A673 (cell line): ENCODE measurements around the gene ZNF385C. TPM values are rescaled to one million over a fixed set of nuclear protein-coding genes. Genes with fewer than 3 reads are reported as not detected.

Experiments
- BruUV-seq: library from RNA; stranded (reverse); fragments of 400-500 nt; replicated peaks from 2 replicates; lab custom pipeline; 2021; lab: Mats Ljungman, UMichigan
- CTCF ChIA-PET: fragments of 300-600 bp; sonication (Branson Sonifier 250); formaldehyde crosslinking; loops from one replicate; lab custom pipeline; 2022; ENCODE audit warnings: antibody characterized with exemption; lab: Charles Lee
- POLR2A ChIA-PET: fragments of 300-600 bp; sonication (Branson Sonifier 250); formaldehyde crosslinking; loops from one replicate; lab custom pipeline; 2022; ENCODE audit warnings: antibody characterized with exemption; ENCODE audit not compliant: low non-redundant PET; lab: Charles Lee
- DNase-seq: peaks from one replicate; pipeline ENCODE4 v3.0.0-alpha.2; 2015; ENCODE audit warnings: low spot score
- H3K27ac ChIP-seq: fragments of 200-600 bp; sonication (generic); 2 replicates; pipeline ENCODE4 v1.5.1; 2016; ENCODE audit warnings: mixed run types, low read depth, mild to moderate bottlenecking, mixed read lengths, antibody characterized with exemption, low read length; ENCODE audit not compliant: poor library complexity, severe bottlenecking
- H3K27me3 ChIP-seq: fragments of 200-600 bp; sonication (generic); replicated peaks from 2 replicates; pipeline ENCODE4 v1.6.1; 2017; ENCODE audit warnings: mixed run types, low read depth, mild to moderate bottlenecking, mixed read lengths, antibody characterized with exemption, low read length; ENCODE audit not compliant: insufficient read depth, poor library complexity
- H3K36me3 ChIP-seq: fragments of 200-600 bp; sonication (generic); 2 replicates; pipeline ENCODE4 v1.6.1; 2016; ENCODE audit warnings: mixed run types, mild to moderate bottlenecking, mixed read lengths, antibody characterized with exemption, low read length; ENCODE audit not compliant: insufficient read depth, poor library complexity, severe bottlenecking
- H3K4me1 ChIP-seq: fragments of 200-600 bp; sonication (generic); 2 replicates; pipeline ENCODE4 v1.6.1; 2017; ENCODE audit warnings: mixed run types, mild to moderate bottlenecking, mixed read lengths, antibody characterized with exemption, low read length; ENCODE audit not compliant: insufficient read depth, poor library complexity, severe bottlenecking
- H3K4me3 ChIP-seq: fragments of 200-600 bp; sonication (generic); 2 replicates; pipeline ENCODE4 v1.5.1; 2016; ENCODE audit warnings: low read depth, mixed run types, mild to moderate bottlenecking, mixed read lengths, low read length; ENCODE audit not compliant: poor library complexity, severe bottlenecking
- H3K9me3 ChIP-seq: fragments of 200-600 bp; sonication (generic); 2 replicates; pipeline ENCODE4 v1.6.1; 2016; ENCODE audit warnings: mixed run types, low read depth, mild to moderate bottlenecking, mixed read lengths, antibody characterized with exemption, low read length; ENCODE audit not compliant: poor library complexity, severe bottlenecking
- CTCF ChIP-seq: fragments of 300-800, 200-600 bp; sonication (generic); conservative IDR thresholded peaks from 2 replicates; pipeline ENCODE4 v1.5.1; 2017; ENCODE audit warnings: low read depth, mild to moderate bottlenecking, antibody characterized with exemption, low read length, moderate library complexity, mixed read lengths
- EZH2 ChIP-seq: fragments of 200-600 bp; sonication (generic); IDR thresholded peaks from 2 replicates; pipeline ENCODE4 v1.6.1; 2017; ENCODE audit warnings: borderline replicate concordance, low read depth, mild to moderate bottlenecking, mixed read lengths, antibody characterized with exemption, low read length; ENCODE audit not compliant: poor library complexity, severe bottlenecking
- intact Hi-C: fragments of 100-400 bp; cut with micrococcal nuclease; formaldehyde crosslinking; loops from one replicate; pipeline ENCODE4 v1.10.0; 2022; ENCODE audit not compliant: unreplicated experiment
- total RNA-seq: library from RNA; stranded (reverse); gene quantifications from 2 replicates; pipeline ENCODE4 v1.2.3, GENCODE V29; 2021

Gene ZNF385C
- total RNA-seq, 1 experiment from 2014 or later = 0.17 TPM

GRCh38 chr17:42125565-42125964 lies 27.3 kb upstream of the ZNF385C start:
- H3K4me3 ChIP-seq = no peak overlapping the region
- no peak for TF ChIP-seq EZH2
- H3K9me3 ChIP-seq = no peaks in the 10 kb centered on the region
- H3K27me3 ChIP-seq = no peaks in the 10 kb centered on the region
- H3K4me1 ChIP-seq = no peaks in the 10 kb centered on the region
- H3K27ac ChIP-seq = no peak overlapping the region
- no peaks in the 10 kb centered on the region for H3K36me3 ChIP-seq
- intact Hi-C loops = no loop called here
- no TSS peak for BruUV-seq
- no peak for DNase-seq
- ChIA-PET POLR2A (no interaction called here), CTCF (no interaction called here)

- Histone ChIP-seq H3K4me1 (no peaks in the 10 kb centered on the region), H3K36me3 (no peaks in the 10 kb centered on the region), H3K4me3 (no peak overlapping the region), H3K27me3 (no peaks in the 10 kb centered on the region), H3K9me3 (no peaks in the 10 kb centered on the region), H3K27ac (no peak overlapping the region)
- ChIA-PET POLR2A (no interaction called here), CTCF (no interaction called here)
- no peak for DNase-seq
- no TSS peak for BruUV-seq
- no peak for TF ChIP-seq EZH2
- no peak for TF ChIP-seq CTCF
- intact Hi-C loops = no loop called here
These were observed 26.0 kb upstream of the ZNF385C start for GRCh38 chr17:42124256-42124655.

- ChIA-PET CTCF (no interaction called here), POLR2A (no interaction called here)
- Histone ChIP-seq H3K27me3 (no peaks in the 10 kb centered on the region), H3K36me3 (no peaks in the 10 kb centered on the region), H3K9me3 (no peaks in the 10 kb centered on the region), H3K4me1 (no peaks in the 10 kb centered on the region), H3K27ac (no peak within 1 kb of the TSS), H3K4me3 (no peak within 1 kb of the TSS)
- no peak for DNase-seq
- BruUV-seq = no TSS peak
- no peak for TF ChIP-seq CTCF
- TF ChIP-seq EZH2 = no peak
- intact Hi-C loops = no loop called here
These were observed 24.4 kb upstream of the ZNF385C start, which contains the start of gene HSPB9 for GRCh38 chr17:42122371-42123303. HSPB9 (plus strand) TSS chr17:42122804; CDS start chr17:42122851, 47 bp downstream.
